ENCODE measurements around the gene MID2.
"Not testable (repeated sequence)": the region's sequence is repeated elsewhere in the genome, so short reads cannot be mapped to it uniquely, and the experiment has no call there.

MID2 gene

GRCh38 chrX:107955337-107955736 lies 129.7 kb downstream of the MID2 start:
- DNase-seq (ENCODE audit: low spot score), result not testable (repeated sequence)

- DNase-seq (ENCODE audit: low spot score), result no peak
Observed at GRCh38 chrX:107968623-107969022, 143.0 kb downstream of the MID2 start.

GRCh38 chrX:107970073-107970472 lies 144.4 kb downstream of the MID2 start:
- no peak for DNase-seq (ENCODE audit: low spot score)

- DNase-seq (ENCODE audit: low spot score), result no peak
Observed at GRCh38 chrX:107971636-107972035, 146.0 kb downstream of the MID2 start.
